IMR-90 (cell line): ENCODE measurements around the gene NRP1. TPM values are rescaled to one million over a fixed set of nuclear protein-coding genes. Genes with fewer than 3 reads are reported as not detected.

Source experiments
- ATAC-seq: fragments of 200-7000 bp; cut with Tn5 transposase; 2 replicates; pipeline ENCODE4 v1.9.1; 2020; ENCODE audit warnings: low read depth, mild to moderate bottlenecking, moderate library complexity
- BruUV-seq: library from RNA; stranded (reverse); fragments of 400-500 nt; replicated peaks from 2 replicates; lab custom pipeline; 2021; lab: Mats Ljungman, UMichigan
- CTCF ChIA-PET: fragments of 300-600 bp; formaldehyde crosslinking; extraction: SDS; loops from one replicate; lab custom pipeline; 2021; ENCODE audit warnings: antibody characterized with exemption; lab: Yijun Ruan, JAX
- POLR2A ChIA-PET: fragments of 300-600 bp; sonication (Branson Sonifier 250); formaldehyde crosslinking; loops from one replicate; lab custom pipeline; 2022; ENCODE audit warnings: antibody characterized with exemption; ENCODE audit not compliant: unreplicated experiment; lab: Charles Lee
- DNase-seq: peaks from one replicate; pipeline ENCODE4 v3.0.0; 2013
- H2AFZ ChIP-seq: replicated peaks from 2 replicates; pipeline ENCODE3; 2013; ENCODE audit warnings: low read length, mild to moderate bottlenecking; ENCODE audit not compliant: poor library complexity
- H2AK5ac ChIP-seq: 2 replicates; pipeline ENCODE4 v1.6.1; 2013; ENCODE audit warnings: low read depth, low read length, inconsistent platforms
- H2AK9ac ChIP-seq: replicated peaks from 2 replicates; pipeline ENCODE3; 2013; ENCODE audit warnings: mild to moderate bottlenecking, low read depth, low read length, moderate library complexity; ENCODE audit not compliant: poor library complexity
- H2BK120ac ChIP-seq: 2 replicates; pipeline ENCODE4 v1.6.1; 2013; ENCODE audit warnings: low read depth, low read length, inconsistent platforms
- H2BK15ac ChIP-seq: 3 replicates; pipeline ENCODE4 v1.6.1; 2013; ENCODE audit warnings: low read depth, low read length, inconsistent platforms
- H2BK20ac ChIP-seq: 2 replicates; pipeline ENCODE4 v1.6.1; 2013; ENCODE audit warnings: low read depth, mild to moderate bottlenecking, inconsistent platforms, low read length, moderate library complexity
- H2BK5ac ChIP-seq: 2 replicates; pipeline ENCODE4 v1.6.1; 2013; ENCODE audit warnings: mild to moderate bottlenecking, low read depth, low read length, inconsistent platforms; ENCODE audit not compliant: poor library complexity, severe bottlenecking
- H3K14ac ChIP-seq: replicated peaks from 2 replicates; pipeline ENCODE4 v1.6.1; 2013; ENCODE audit warnings: low read depth, low read length, inconsistent platforms
- H3K18ac ChIP-seq: 2 replicates; pipeline ENCODE4 v1.6.1; 2013; ENCODE audit warnings: low read depth, low read length, control low read depth
- H3K23ac ChIP-seq: 2 replicates; pipeline ENCODE4 v1.6.1; 2013; ENCODE audit warnings: low read depth, low read length, inconsistent platforms
- H3K27ac ChIP-seq: 2 replicates; pipeline ENCODE4 v1.5.1; 2013; ENCODE audit warnings: mild to moderate bottlenecking, control low read depth, low read length; ENCODE audit not compliant: insufficient read depth
- H3K27me3 ChIP-seq: 2 replicates; pipeline ENCODE4 v1.6.1; 2013; ENCODE audit warnings: low read length; ENCODE audit not compliant: control insufficient read depth, insufficient read depth
- H3K36me3 ChIP-seq: 2 replicates; pipeline ENCODE4 v1.6.1; 2013; ENCODE audit warnings: low read length, mixed read lengths; ENCODE audit not compliant: control insufficient read depth, insufficient read depth
- H3K4ac ChIP-seq: 2 replicates; pipeline ENCODE4 v1.6.1; 2013; ENCODE audit warnings: low read depth, low read length, inconsistent platforms
- H3K4me1 ChIP-seq: 2 replicates; pipeline ENCODE4 v1.6.1; 2013; ENCODE audit warnings: low read length, mixed read lengths; ENCODE audit not compliant: control insufficient read depth, insufficient read depth
- H3K4me2 ChIP-seq: 2 replicates; pipeline ENCODE4 v1.6.1; 2013; ENCODE audit warnings: low read depth, mild to moderate bottlenecking, control low read depth, low read length, moderate library complexity
- H3K4me3 ChIP-seq: 2 replicates; pipeline ENCODE4 v1.5.1; 2013; ENCODE audit warnings: low read depth, mild to moderate bottlenecking, control low read depth, low read length, moderate library complexity; ENCODE audit not compliant: insufficient read depth
- H3K56ac ChIP-seq: 2 replicates; pipeline ENCODE4 v1.6.1; 2013; ENCODE audit warnings: low read length, inconsistent platforms; ENCODE audit not compliant: insufficient read depth; ENCODE audit errors: extremely low read depth
- H3K79me1 ChIP-seq, 2 experiments: 2 replicates each; pipeline ENCODE4 v1.6.1; 2013; ENCODE audit warnings: low read length in 2 of 2, inconsistent platforms in 1 of 2, low read depth in 1 of 2
- H3K9ac ChIP-seq: 2 replicates; pipeline ENCODE4 v1.6.1; 2013; ENCODE audit warnings: low read depth, low read length, control low read depth
- H3K9me1 ChIP-seq: 2 replicates; pipeline ENCODE4 v1.6.1; 2013; ENCODE audit warnings: low read length, inconsistent platforms; ENCODE audit not compliant: insufficient read depth
- H3K9me3 ChIP-seq: 2 replicates; pipeline ENCODE4 v1.6.1; 2013; ENCODE audit warnings: low read length; ENCODE audit not compliant: control insufficient read depth, insufficient read depth
- H4K20me1 ChIP-seq: 2 replicates; pipeline ENCODE4 v1.6.1; 2013; ENCODE audit warnings: low read length, inconsistent platforms; ENCODE audit not compliant: insufficient read depth
- H4K5ac ChIP-seq: 2 replicates; pipeline ENCODE4 v1.6.1; 2013; ENCODE audit warnings: mild to moderate bottlenecking, low read depth, low read length, control low read depth
- H4K8ac ChIP-seq, 2 experiments: 2 replicates each; pipeline ENCODE4 v1.6.1; 2013; ENCODE audit warnings: low read depth in 2 of 2, low read length in 2 of 2, control low read depth in 1 of 2, inconsistent platforms in 1 of 2
- H4K91ac ChIP-seq: 2 replicates; pipeline ENCODE4 v1.6.1; 2013; ENCODE audit warnings: low read depth, low read length, inconsistent platforms; ENCODE audit not compliant: insufficient read depth
- BHLHE40 ChIP-seq: fragments of 150-350 bp; IDR thresholded peaks from 2 replicates; pipeline ENCODE4 v1.6.1; 2016; ENCODE audit warnings: mild to moderate bottlenecking, low read depth, low read length
- CEBPB ChIP-seq: IDR thresholded peaks from 2 replicates; pipeline ENCODE4 v1.6.1; 2012; ENCODE audit warnings: low read depth, low read length, improper control_type of control experiment
- CHD1 ChIP-seq: IDR thresholded peaks from 2 replicates; pipeline ENCODE4 v1.6.1; 2012; ENCODE audit warnings: low read depth, low read length, improper control_type of control experiment
- FOS ChIP-seq: fragments of 150-350 bp; IDR thresholded peaks from 2 replicates; pipeline ENCODE4 v1.6.1; 2016; ENCODE audit warnings: low read depth, low read length
- MAFK ChIP-seq: IDR thresholded peaks from 2 replicates; pipeline ENCODE4 v1.6.1; 2012; ENCODE audit warnings: low read depth, low read length, improper control_type of control experiment
- MAZ ChIP-seq: IDR thresholded peaks from 2 replicates; pipeline ENCODE4 v1.6.1; 2012; ENCODE audit warnings: low read depth, mild to moderate bottlenecking, low read length, improper control_type of control experiment, moderate library complexity, borderline replicate concordance
- MXI1 ChIP-seq: IDR thresholded peaks from 2 replicates; pipeline ENCODE4 v1.6.1; 2012; ENCODE audit warnings: low read depth, mild to moderate bottlenecking, low read length, moderate library complexity, borderline replicate concordance
- NFE2L2 ChIP-seq: fragments of 150-350 bp; IDR thresholded peaks from 2 replicates; pipeline ENCODE4 v1.6.1; 2016; ENCODE audit warnings: low read depth, mild to moderate bottlenecking, low read length
- POLR2A ChIP-seq: IDR thresholded peaks from 2 replicates; pipeline ENCODE4 v1.6.1; 2012; ENCODE audit warnings: mild to moderate bottlenecking, low read depth, low read length
- RAD21 ChIP-seq: IDR thresholded peaks from 2 replicates; pipeline ENCODE4 v1.6.1; 2012; ENCODE audit warnings: low read length, improper control_type of control experiment
- RCOR1 ChIP-seq: IDR thresholded peaks from 2 replicates; pipeline ENCODE4 v1.6.1; 2012; ENCODE audit warnings: mild to moderate bottlenecking, low read length, improper control_type of control experiment; ENCODE audit not compliant: insufficient replicate concordance
- RFX5 ChIP-seq: IDR thresholded peaks from 2 replicates; pipeline ENCODE4 v1.8.0; 2012; ENCODE audit warnings: low read depth, mild to moderate bottlenecking, low read length, moderate library complexity
- SMC3 ChIP-seq: fragments of 150-350 bp; IDR thresholded peaks from 2 replicates; pipeline ENCODE4 v1.6.1; 2016; ENCODE audit warnings: low read depth, mild to moderate bottlenecking, antibody characterized with exemption, low read length, moderate library complexity
- WGBS, 2 experiments: methylation state at CpG; one replicate each; pipeline versions ENCODE4 v1.1.5 to v1.1.7; 2013; ENCODE audit warnings: missing lambda C conversion rate in 2 of 2; ENCODE audit not compliant: insufficient read length in 1 of 2; ENCODE audit errors: extremely low coverage in 2 of 2; 5-methylcytosine and 5-hydroxymethylcytosine counted together
- dilution Hi-C: fragments of 300-500 bp; cut with HindIII; formaldehyde crosslinking; loops from one replicate; pipeline ENCODE4 v1.14.3; 2018; ENCODE audit warnings: low sequenced_read_pairs; ENCODE audit not compliant: unreplicated experiment
- in situ Hi-C: fragments of 300-500 bp; cut with MboI; formaldehyde crosslinking; loops from 3 replicates; pipeline ENCODE4 v1.14.3; 2019; ENCODE audit warnings: low sequenced_read_pairs, inconsistent platforms, mixed read lengths
- intact Hi-C: fragments of 100-400 bp; cut with micrococcal nuclease; formaldehyde crosslinking; loops from 2 replicates; pipeline ENCODE4 v1.10.0; 2022
- polyA plus RNA-seq, 3 experiments: library from polyadenylated mRNA; depleted of rRNA; stranded (reverse); fragments of >200 nt; gene quantifications; 2 replicates each; pipeline ENCODE4 v1.2.3, GENCODE V29; 2012; ENCODE audit warnings: low replicate concordance in 1 of 3
- total RNA-seq: library from RNA; depleted of rRNA; stranded (reverse); fragments of >200 nt; gene quantifications from 2 replicates; pipeline ENCODE4 v1.2.3, GENCODE V29; 2012
- TF ChIP-seq, protein P1 (sequence below): fragments of 150-350 bp; IDR thresholded peaks from 2 replicates; pipeline ENCODE4 v1.6.1; 2016; ENCODE audit warnings: low read depth, mild to moderate bottlenecking, low read length, moderate library complexity, borderline replicate concordance
- TF ChIP-seq, protein P2 (sequence below): fragments of 150-350 bp; IDR thresholded peaks from 2 replicates; pipeline ENCODE4 v1.6.1; 2017; ENCODE audit warnings: mild to moderate bottlenecking, antibody characterized with exemption, low read length, low read depth

Gene NRP1
- total and polyA plus RNA-seq, 2 of the 4 experiments (the other 2 are of a cell fraction): 108 to 227 TPM

DNA sequence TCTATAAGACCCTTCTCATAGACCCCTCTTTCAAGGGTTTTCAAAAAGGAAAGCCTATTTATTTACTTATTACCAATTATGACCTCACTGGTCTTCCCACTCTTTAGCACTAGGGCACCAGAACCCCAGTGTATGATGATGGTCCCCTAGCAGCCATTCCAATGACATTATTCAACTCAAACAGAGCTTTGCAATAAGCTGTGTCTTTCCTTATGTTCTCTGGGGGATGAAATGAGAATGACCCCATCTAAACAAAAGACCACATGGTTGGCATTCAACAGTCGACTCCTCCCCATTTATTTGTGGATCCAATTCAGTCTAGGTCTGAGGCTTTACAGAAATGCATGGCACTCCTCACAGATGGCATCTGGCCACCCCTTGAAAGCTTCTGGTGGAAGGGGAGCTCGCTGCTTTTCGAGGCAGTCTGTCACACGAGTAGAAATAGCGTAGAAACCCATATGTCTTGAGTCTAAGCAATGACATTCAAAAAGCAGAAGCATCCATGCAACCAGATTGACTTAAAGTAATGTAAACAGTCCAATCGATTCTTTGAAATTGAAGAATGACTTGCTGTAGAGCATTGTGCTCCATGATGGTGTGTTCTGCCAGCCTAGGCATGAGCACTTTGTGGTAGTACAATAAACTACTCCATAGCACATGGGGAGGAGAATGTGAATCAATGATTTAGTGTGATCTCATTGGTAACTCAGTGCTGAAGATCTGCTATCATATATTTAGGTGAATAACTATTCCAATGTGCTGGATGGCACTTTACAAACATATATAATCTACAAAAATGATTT is 29.8 kb downstream of the NRP1 start:
- ChIA-PET CTCF (interaction anchor here (0.6 kb wide), 1 partner anchor 1094 kb away, joined by 3 read pairs; no protein-coding TSS in a partner anchor), POLR2A (interaction anchor here (0.6 to 0.7 kb wide), 2 partner anchors 26 to 1097 kb away, joined by 3 to 4 read pairs; no protein-coding TSS in a partner anchor)
- H2AK5ac ChIP-seq: no peak overlapping the region
- dilution Hi-C loops (no loop called here), intact Hi-C loops (loop anchor here (5.0 to 10.0 kb wide), 2 partner anchors 112 to 290 kb away; no protein-coding TSS in a partner anchor), in situ Hi-C loops (no loop called here)
- H2BK5ac ChIP-seq: no peak overlapping the region
- H3K14ac ChIP-seq: peak overlapping the region; percentile 42; the same call in 1 of the 2 replicates
- H3K27ac ChIP-seq: no peak overlapping the region
- H3K27me3 ChIP-seq: no peaks in the 10 kb centered on the region
- 80% methylated on average over 2 of the region's 6 CpGs; no CpG with 5 or more reads in 1 of the 2 experiments for WGBS, 2 experiments
- H2AFZ ChIP-seq: no peak overlapping the region
- H4K20me1 ChIP-seq: peaks cover 7% of the 10 kb centered on the region; the same call in 1 of the 2 replicates
- peaks cover 2% of the 10 kb centered on the region for H3K36me3 ChIP-seq
- no TSS peak for BruUV-seq
- no peak overlapping the region for H3K4me3 ChIP-seq
- no peak overlapping the region for H2AK9ac ChIP-seq
- H4K91ac ChIP-seq: no peak overlapping the region
- H3K23ac ChIP-seq: no peak overlapping the region
- ATAC-seq (no peak), DNase-seq (no peak)
- no peak overlapping the region for H2BK120ac ChIP-seq
- peak overlapping the region; percentile 54; the same call in 1 of the 2 replicates for H4K5ac ChIP-seq
- H3K4me2 ChIP-seq: no peak overlapping the region
- H3K9ac ChIP-seq: no peak overlapping the region
- H3K4ac ChIP-seq: peak overlapping the region; percentile 32; the same call in 1 of the 2 replicates
- no peak overlapping the region for H4K8ac ChIP-seq
- no peak overlapping the region for H2BK20ac ChIP-seq
- no peaks in the 10 kb centered on the region for H3K9me3 ChIP-seq
- H3K9me1 ChIP-seq: peaks cover 9% of the 10 kb centered on the region
- H3K79me1 ChIP-seq: peaks cover 54 to 66% of the 10 kb centered on the region in 2 experiments
- H3K18ac ChIP-seq: peak overlapping the region; percentile 64; the same call in 1 of the 2 replicates
- H3K4me1 ChIP-seq: peaks cover 18% of the 10 kb centered on the region
- no peak overlapping the region for H2BK15ac ChIP-seq
- no peak overlapping the region for H3K56ac ChIP-seq
- TF ChIP-seq RFX5 (no peak), CHD1 (no peak), SMC3 (no peak), BHLHE40 (no peak), NFE2L2 (no peak), FOS (no peak), RCOR1 (no peak), MAFK (no peak), CEBPB (no peak), MAZ (no peak), RAD21 (no peak), POLR2A (no peak), MXI1 (no peak)
- TF ChIP-seq, protein P1, sequence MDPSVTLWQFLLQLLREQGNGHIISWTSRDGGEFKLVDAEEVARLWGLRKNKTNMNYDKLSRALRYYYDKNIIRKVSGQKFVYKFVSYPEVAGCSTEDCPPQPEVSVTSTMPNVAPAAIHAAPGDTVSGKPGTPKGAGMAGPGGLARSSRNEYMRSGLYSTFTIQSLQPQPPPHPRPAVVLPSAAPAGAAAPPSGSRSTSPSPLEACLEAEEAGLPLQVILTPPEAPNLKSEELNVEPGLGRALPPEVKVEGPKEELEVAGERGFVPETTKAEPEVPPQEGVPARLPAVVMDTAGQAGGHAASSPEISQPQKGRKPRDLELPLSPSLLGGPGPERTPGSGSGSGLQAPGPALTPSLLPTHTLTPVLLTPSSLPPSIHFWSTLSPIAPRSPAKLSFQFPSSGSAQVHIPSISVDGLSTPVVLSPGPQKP: no peak
- TF ChIP-seq, protein P2, sequence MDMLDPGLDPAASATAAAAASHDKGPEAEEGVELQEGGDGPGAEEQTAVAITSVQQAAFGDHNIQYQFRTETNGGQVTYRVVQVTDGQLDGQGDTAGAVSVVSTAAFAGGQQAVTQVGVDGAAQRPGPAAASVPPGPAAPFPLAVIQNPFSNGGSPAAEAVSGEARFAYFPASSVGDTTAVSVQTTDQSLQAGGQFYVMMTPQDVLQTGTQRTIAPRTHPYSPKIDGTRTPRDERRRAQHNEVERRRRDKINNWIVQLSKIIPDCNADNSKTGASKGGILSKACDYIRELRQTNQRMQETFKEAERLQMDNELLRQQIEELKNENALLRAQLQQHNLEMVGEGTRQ: no peak
